Vagina (tissue), 2 donors: ENCODE results near the gene ZNF831.

Experiments used
- CTCF ChIP-seq, 3 experiments: fragments of 450-650 bp in 2 of 3; fragments of 200-600 bp in 1 of 3; sonication (generic) in 1 of 3; IDR thresholded peaks; one replicate each; pipeline ENCODE4 v1.5.1; 2017 to 2019; ENCODE audit warnings: antibody characterized with exemption in 3 of 3, mild to moderate bottlenecking in 2 of 3, moderate library complexity in 2 of 3
- POLR2A ChIP-seq, 2 donors: fragments of 450-650 bp; IDR thresholded peaks; one replicate each; pipeline ENCODE4 v1.6.1; 2017; ENCODE audit warnings: antibody characterized with exemption in 2 of 2, mild to moderate bottlenecking in 2 of 2, moderate library complexity in 2 of 2
- POLR2AphosphoS5 ChIP-seq, 2 donors: sonication (generic); formaldehyde crosslinking; IDR thresholded peaks; one replicate each; pipeline ENCODE4 v1.9.0; 2017; ENCODE audit warnings: antibody characterized with exemption in 2 of 2, mild to moderate bottlenecking in 2 of 2, low read depth in 1 of 2; ENCODE audit not compliant: insufficient read depth in 1 of 2

DNA sequence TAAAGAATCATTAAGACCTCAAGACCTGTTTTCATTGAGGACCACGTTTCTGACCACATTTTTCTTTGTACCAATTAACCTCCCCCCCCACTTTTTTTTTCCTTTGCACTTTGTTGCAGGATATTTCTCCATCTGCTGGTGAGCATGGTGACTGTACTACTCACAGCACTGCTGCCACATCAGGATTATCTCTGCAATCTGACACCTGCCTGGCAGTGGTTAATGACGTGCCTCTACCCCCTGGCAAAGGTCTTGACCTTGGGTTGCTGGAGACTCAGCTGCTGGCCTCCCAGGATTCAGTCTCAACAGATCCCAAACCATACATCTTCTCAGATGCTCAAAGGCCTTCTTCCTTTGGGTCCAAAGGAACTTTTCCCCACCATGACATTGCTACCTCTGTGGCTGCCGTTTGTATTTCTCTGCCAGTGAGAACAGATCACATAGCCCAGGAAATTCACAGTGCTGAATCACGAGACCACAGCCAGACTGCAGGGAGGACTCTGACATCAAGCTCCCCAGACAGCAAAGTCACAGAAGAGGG, 90.2 kb downstream of the ZNF831 start:
- TF ChIP-seq POLR2A (IDR thresholded peaks at IDR 0.05): no peak
- TF ChIP-seq CTCF (IDR thresholded peaks at IDR 0.05): no peak
- no peak for TF ChIP-seq POLR2AphosphoS5 (IDR thresholded peaks at IDR 0.05; ENCODE audit: insufficient read depth in 1 of 2, low read depth in 1 of 2)
